Measurements from ENCODE around the gene APCDD1L. TPM values are rescaled to one million over a fixed set of nuclear protein-coding genes. Genes with fewer than 3 reads are reported as not detected.

APCDD1L gene
- total and polyA plus RNA-seq, 2 experiments from 2014 or later = 16.6 to 25.6 TPM

- DNase-seq = no peak
- no peaks in the 10 kb centered on the region for H3K9me2 ChIP-seq (ENCODE audit: insufficient read depth)
- no peak overlapping the region for H2AFZ ChIP-seq
- in situ Hi-C loops (cut with MboI) = no loop called here
- no peak overlapping the region for H3K4me2 ChIP-seq (ENCODE audit: unreplicated experiment)
- H3K79me2 ChIP-seq (ENCODE audit: insufficient read depth) = 0 out of 2 replicates have a peak, but pooled peaks cover 5% of the 10 kb centered on the region
- H4K20me1 ChIP-seq (ENCODE audit: insufficient read depth) = no peaks in the 10 kb centered on the region
- H3K27ac ChIP-seq = no peak overlapping the region
- 82 to 86% methylated on average over 10 of the region's 10 CpGs for WGBS, 2 experiments (ENCODE audit: low coverage in 1 of 2, low lambda C conversion rate in 2 of 2, missing lambda C conversion rate in 2 of 2)
- H3K9me3 ChIP-seq (ENCODE audit: low read depth) = peaks cover 5% of the 10 kb centered on the region
- peaks cover 13% of the 10 kb centered on the region; the same call in 1 of the 2 replicates for H3F3A ChIP-seq (ENCODE audit: insufficient read depth)
- no peak overlapping the region for H3K4me3 ChIP-seq
- H3K27me3 ChIP-seq (replicated peaks; ENCODE audit: insufficient read depth) = no peaks in the 10 kb centered on the region
- H3K4me1 ChIP-seq (ENCODE audit: insufficient read depth) = peaks cover 24% of the 10 kb centered on the region
- peaks cover 6% of the 10 kb centered on the region; the same call in 1 of the 2 replicates for H3K36me3 ChIP-seq (ENCODE audit: low read depth)
- H3K9ac ChIP-seq = no peak overlapping the region
- TF ChIP-seq EZH2phosphoT487 (IDR thresholded peaks at IDR 0.05; ENCODE audit: insufficient read depth, low read depth) (no peak), EZH2 (IDR thresholded peaks at IDR 0.05; ENCODE audit: insufficient read depth, poor library complexity, severe bottlenecking) (no peak)
Measured at GRCh38 chr20:58521763-58522162, 6.6 kb upstream of the APCDD1L start.

- Histone ChIP-seq H3K4me3 (no peak overlapping the region), H3K27me3 (replicated peaks; ENCODE audit: insufficient read depth) (no peaks in the 10 kb centered on the region), H3K9ac (no peak overlapping the region), H3K4me1 (ENCODE audit: insufficient read depth) (peaks cover 24% of the 10 kb centered on the region), H3K27ac (no peak overlapping the region), H2AFZ (no peak overlapping the region), H3K9me2 (ENCODE audit: insufficient read depth) (no peaks in the 10 kb centered on the region), H3K79me2 (ENCODE audit: insufficient read depth) (peaks cover 21% of the 10 kb centered on the region), H3K4me2 (ENCODE audit: unreplicated experiment) (no peak overlapping the region), H3F3A (ENCODE audit: insufficient read depth) (peaks cover 13% of the 10 kb centered on the region; the same call in 1 of the 2 replicates), H4K20me1 (ENCODE audit: insufficient read depth) (no peaks in the 10 kb centered on the region), H3K36me3 (ENCODE audit: low read depth) (no peaks in the 10 kb centered on the region), H3K9me3 (ENCODE audit: low read depth) (no peaks in the 10 kb centered on the region)
- WGBS, 2 experiments (ENCODE audit: low coverage in 1 of 2, low lambda C conversion rate in 2 of 2, missing lambda C conversion rate in 2 of 2) = 90 to 94% methylated on average over 5 of the region's 5 CpGs
- no peak for TF ChIP-seq EZH2 (IDR thresholded peaks at IDR 0.05; ENCODE audit: insufficient read depth, poor library complexity, severe bottlenecking)
- DNase-seq = no peak
- in situ Hi-C loops (cut with MboI) = no loop called here
Measured at GRCh38 chr20:58519940-58520712, 4.9 kb upstream of the APCDD1L start.

GRCh38 chr20:58518896-58519593 is 3.8 kb upstream of the APCDD1L start:
- peaks cover 15% of the 10 kb centered on the region for H3K4me1 ChIP-seq (ENCODE audit: insufficient read depth)
- H4K20me1 ChIP-seq (ENCODE audit: insufficient read depth) = no peaks in the 10 kb centered on the region
- H3K4me2 ChIP-seq (ENCODE audit: unreplicated experiment) = no peak overlapping the region
- no peak overlapping the region for H3K9ac ChIP-seq
- H3K27ac ChIP-seq = no peak overlapping the region
- H2AFZ ChIP-seq = no peak overlapping the region
- peaks cover 30% of the 10 kb centered on the region for H3K79me2 ChIP-seq (ENCODE audit: insufficient read depth)
- no peaks in the 10 kb centered on the region for H3K36me3 ChIP-seq (ENCODE audit: low read depth)
- H3K4me3 ChIP-seq = no peak overlapping the region
- peaks cover 5% of the 10 kb centered on the region; the same call in 1 of the 2 replicates for H3F3A ChIP-seq (ENCODE audit: insufficient read depth)
- TF ChIP-seq EZH2 (IDR thresholded peaks at IDR 0.05; ENCODE audit: insufficient read depth, poor library complexity, severe bottlenecking) = no peak
- no peak for TF ChIP-seq EZH2phosphoT487 (IDR thresholded peaks at IDR 0.05; ENCODE audit: insufficient read depth, low read depth)
- WGBS, 2 experiments (ENCODE audit: low coverage in 1 of 2, low lambda C conversion rate in 2 of 2, missing lambda C conversion rate in 2 of 2) = 68 to 72% methylated on average over 7 of the region's 7 CpGs
- no peaks in the 10 kb centered on the region for H3K9me3 ChIP-seq (ENCODE audit: low read depth)
- H3K27me3 ChIP-seq (replicated peaks; ENCODE audit: insufficient read depth) = no peaks in the 10 kb centered on the region
- in situ Hi-C loops (cut with MboI) = no loop called here
- DNase-seq = no peak
- no peaks in the 10 kb centered on the region for H3K9me2 ChIP-seq (ENCODE audit: insufficient read depth)

- DNase-seq = no peak
Measured at GRCh38 chr20:58518387-58518786, 3.2 kb upstream of the APCDD1L start.

More at GRCh38 chr20:58518387-58518786, 3.2 kb upstream of the APCDD1L start:
- H4K20me1 ChIP-seq (ENCODE audit: insufficient read depth) = no peaks in the 10 kb centered on the region
- H3K79me2 ChIP-seq (ENCODE audit: insufficient read depth) = peaks cover 35% of the 10 kb centered on the region
- H3K27me3 ChIP-seq (replicated peaks; ENCODE audit: insufficient read depth) = no peaks in the 10 kb centered on the region
- TF ChIP-seq EZH2phosphoT487 (IDR thresholded peaks at IDR 0.05; ENCODE audit: insufficient read depth, low read depth) (no peak), EZH2 (IDR thresholded peaks at IDR 0.05; ENCODE audit: insufficient read depth, poor library complexity, severe bottlenecking) (no peak)
- H3K9ac ChIP-seq = no peak overlapping the region
- no peak overlapping the region for H3K4me2 ChIP-seq (ENCODE audit: unreplicated experiment)
- 0 out of 2 replicates have a peak, but pooled peaks cover under 1% of the 10 kb centered on the region for H3F3A ChIP-seq (ENCODE audit: insufficient read depth)
- H3K27ac ChIP-seq = no peak overlapping the region
- no peak overlapping the region for H2AFZ ChIP-seq
- H3K9me3 ChIP-seq (ENCODE audit: low read depth) = no peaks in the 10 kb centered on the region
- in situ Hi-C loops (cut with MboI) = no loop called here
- H3K4me1 ChIP-seq (ENCODE audit: insufficient read depth) = peaks cover 15% of the 10 kb centered on the region
- H3K36me3 ChIP-seq (ENCODE audit: low read depth) = no peaks in the 10 kb centered on the region
- WGBS, 2 experiments (ENCODE audit: low coverage in 1 of 2, low lambda C conversion rate in 2 of 2, missing lambda C conversion rate in 2 of 2) = 63 to 69% methylated on average over 11 of the region's 11 CpGs
- H3K9me2 ChIP-seq (ENCODE audit: insufficient read depth) = no peaks in the 10 kb centered on the region
- H3K4me3 ChIP-seq = no peak overlapping the region
